Activated naive CD8-positive, alpha-beta T cell (primary cell): ENCODE results near the gene ERMP1.
"Not testable (repeated sequence)": the region's sequence is repeated elsewhere in the genome, so short reads cannot be mapped to it uniquely, and the experiment has no call there.

Experiments
- H3K27ac Mint-ChIP-seq: one replicate; pipeline ENCODE4 v1.8.0; 2021; ENCODE audit warnings: mixed read lengths
- H3K27me3 Mint-ChIP-seq: one replicate; pipeline ENCODE4 v1.8.0; 2021; ENCODE audit warnings: mixed read lengths
- H3K36me3 Mint-ChIP-seq: one replicate; pipeline ENCODE4 v1.8.0; 2021; ENCODE audit warnings: mixed read lengths
- H3K4me1 Mint-ChIP-seq: one replicate; pipeline ENCODE4 v1.8.0; 2021; ENCODE audit warnings: low read depth, mixed read lengths
- H3K4me3 Mint-ChIP-seq: one replicate; pipeline ENCODE4 v1.8.0; 2021; ENCODE audit warnings: mild to moderate bottlenecking, mixed read lengths
- H3K9me3 Mint-ChIP-seq: one replicate; pipeline ENCODE4 v1.8.0; 2021; ENCODE audit warnings: low read depth, mixed read lengths

The ERMP1 gene

GRCh38 chr9:5815461-5815860, 17.5 kb downstream of the ERMP1 start:
- Mint-ChIP-seq H3K4me1 (peaks cover 8% of the 10 kb centered on the region), H3K27me3 (no peaks in the 10 kb centered on the region), H3K27ac (no peak overlapping the region), H3K9me3 (no peaks in the 10 kb centered on the region), H3K36me3 (peaks cover 31% of the 10 kb centered on the region), H3K4me3 (no peak overlapping the region)

GRCh38 chr9:5813824-5814223, 19.1 kb downstream of the ERMP1 start:
- no peaks in the 10 kb centered on the region for H3K27me3 Mint-ChIP-seq
- H3K27ac Mint-ChIP-seq: no peak overlapping the region
- H3K4me3 Mint-ChIP-seq: no peak overlapping the region
- peaks cover 34% of the 10 kb centered on the region for H3K36me3 Mint-ChIP-seq
- H3K9me3 Mint-ChIP-seq: no peaks in the 10 kb centered on the region
- peaks cover 8% of the 10 kb centered on the region for H3K4me1 Mint-ChIP-seq

GRCh38 chr9:5811751-5812150, 21.2 kb downstream of the ERMP1 start:
- no peak overlapping the region for H3K27ac Mint-ChIP-seq
- H3K4me3 Mint-ChIP-seq: no peak overlapping the region
- no peaks in the 10 kb centered on the region for H3K27me3 Mint-ChIP-seq
- H3K36me3 Mint-ChIP-seq: peaks cover 29% of the 10 kb centered on the region
- peaks cover 9% of the 10 kb centered on the region for H3K4me1 Mint-ChIP-seq
- H3K9me3 Mint-ChIP-seq: no peaks in the 10 kb centered on the region

- H3K27ac Mint-ChIP-seq: no peak overlapping the region
- peaks cover 15% of the 10 kb centered on the region for H3K36me3 Mint-ChIP-seq
- H3K4me1 Mint-ChIP-seq: peaks cover 9% of the 10 kb centered on the region
- no peaks in the 10 kb centered on the region for H3K9me3 Mint-ChIP-seq
- no peaks in the 10 kb centered on the region for H3K27me3 Mint-ChIP-seq
- H3K4me3 Mint-ChIP-seq: no peak overlapping the region
Observed at GRCh38 chr9:5805478-5805877, 27.4 kb downstream of the ERMP1 start.

GRCh38 chr9:5801739-5802113, 31.2 kb downstream of the ERMP1 start:
- H3K9me3 Mint-ChIP-seq: no peaks in the 10 kb centered on the region
- peaks cover 19% of the 10 kb centered on the region for H3K4me1 Mint-ChIP-seq
- H3K27me3 Mint-ChIP-seq: no peaks in the 10 kb centered on the region
- H3K36me3 Mint-ChIP-seq: peaks cover 6% of the 10 kb centered on the region
- no peak overlapping the region for H3K4me3 Mint-ChIP-seq
- no peak overlapping the region for H3K27ac Mint-ChIP-seq

- Mint-ChIP-seq H3K9me3 (no peaks in the 10 kb centered on the region), H3K36me3 (peaks cover 7% of the 10 kb centered on the region), H3K27me3 (no peaks in the 10 kb centered on the region), H3K27ac (no peak overlapping the region), H3K4me1 (peaks cover 19% of the 10 kb centered on the region), H3K4me3 (no peak overlapping the region)
Observed at GRCh38 chr9:5800969-5801738, 31.8 kb downstream of the ERMP1 start.

GRCh38 chr9:5800378-5800777, 32.5 kb downstream of the ERMP1 start:
- H3K4me1 Mint-ChIP-seq: peaks cover 21% of the 10 kb centered on the region
- not testable (repeated sequence) for H3K4me3 Mint-ChIP-seq, H3K27ac Mint-ChIP-seq, H3K27me3 Mint-ChIP-seq, H3K9me3 Mint-ChIP-seq, H3K36me3 Mint-ChIP-seq

- Mint-ChIP-seq H3K36me3 (peaks cover 7% of the 10 kb centered on the region), H3K27ac (no peak overlapping the region)
Observed at GRCh38 chr9:5799314-5799713, 33.6 kb downstream of the ERMP1 start.

GRCh38 chr9:5798581-5798980, 34.3 kb downstream of the ERMP1 start:
- Mint-ChIP-seq H3K27me3 (no peaks in the 10 kb centered on the region), H3K4me3 (no peak overlapping the region), H3K9me3 (no peaks in the 10 kb centered on the region), H3K4me1 (peaks cover 37% of the 10 kb centered on the region), H3K27ac (peak overlapping the region; percentile 48), H3K36me3 (peaks cover 7% of the 10 kb centered on the region)

More at GRCh38 chr9:5799314-5799713, 33.6 kb downstream of the ERMP1 start:
- Mint-ChIP-seq H3K4me3 (peak overlapping the region; percentile 2), H3K9me3 (no peaks in the 10 kb centered on the region), H3K27me3 (no peaks in the 10 kb centered on the region), H3K4me1 (peaks cover 30% of the 10 kb centered on the region)

GRCh38 chr9:5796298-5796697, 36.6 kb downstream of the ERMP1 start:
- H3K9me3 Mint-ChIP-seq: no peaks in the 10 kb centered on the region
- H3K4me1 Mint-ChIP-seq: peaks cover 59% of the 10 kb centered on the region
- H3K4me3 Mint-ChIP-seq: no peak overlapping the region
- H3K36me3 Mint-ChIP-seq: peaks cover 15% of the 10 kb centered on the region
- no peaks in the 10 kb centered on the region for H3K27me3 Mint-ChIP-seq
- no peak overlapping the region for H3K27ac Mint-ChIP-seq

- H3K36me3 Mint-ChIP-seq: peaks cover 27% of the 10 kb centered on the region
- H3K27me3 Mint-ChIP-seq: no peaks in the 10 kb centered on the region
- H3K9me3 Mint-ChIP-seq: no peaks in the 10 kb centered on the region
- H3K4me1 Mint-ChIP-seq: peaks cover 57% of the 10 kb centered on the region
- peak overlapping the region; percentile 73 for H3K27ac Mint-ChIP-seq
- H3K4me3 Mint-ChIP-seq: peak overlapping the region; percentile 45
Observed at GRCh38 chr9:5793812-5794211, 39.1 kb downstream of the ERMP1 start.

- peaks cover 30% of the 10 kb centered on the region for H3K36me3 Mint-ChIP-seq
- no peaks in the 10 kb centered on the region for H3K27me3 Mint-ChIP-seq
- H3K9me3 Mint-ChIP-seq: no peaks in the 10 kb centered on the region
- H3K4me1 Mint-ChIP-seq: peaks cover 69% of the 10 kb centered on the region
- no peak overlapping the region for H3K4me3 Mint-ChIP-seq
- H3K27ac Mint-ChIP-seq: peak overlapping the region; percentile 36
Observed at GRCh38 chr9:5791870-5792269, 41.0 kb downstream of the ERMP1 start.

- no peaks in the 10 kb centered on the region for H3K9me3 Mint-ChIP-seq
- peaks cover 27% of the 10 kb centered on the region for H3K36me3 Mint-ChIP-seq
- H3K27me3 Mint-ChIP-seq: no peaks in the 10 kb centered on the region
- no peak overlapping the region for H3K4me3 Mint-ChIP-seq
- H3K4me1 Mint-ChIP-seq: peaks cover 66% of the 10 kb centered on the region
- no peak overlapping the region for H3K27ac Mint-ChIP-seq
Observed at GRCh38 chr9:5790923-5791322, 42.0 kb downstream of the ERMP1 start.

GRCh38 chr9:5789489-5789888, 43.4 kb downstream of the ERMP1 start:
- Mint-ChIP-seq H3K36me3 (peaks cover 35% of the 10 kb centered on the region), H3K4me1 (peaks cover 59% of the 10 kb centered on the region), H3K27me3 (no peaks in the 10 kb centered on the region), H3K4me3 (no peak overlapping the region), H3K9me3 (no peaks in the 10 kb centered on the region), H3K27ac (peak overlapping the region; percentile 13)

- peaks cover 48% of the 10 kb centered on the region for H3K4me1 Mint-ChIP-seq
- H3K27ac Mint-ChIP-seq: peak overlapping the region; percentile 90
- H3K4me3 Mint-ChIP-seq: peak overlapping the region; percentile 1
- H3K9me3 Mint-ChIP-seq: peaks cover 3% of the 10 kb centered on the region
- peaks cover 44% of the 10 kb centered on the region for H3K36me3 Mint-ChIP-seq
- H3K27me3 Mint-ChIP-seq: no peaks in the 10 kb centered on the region
Observed at GRCh38 chr9:5787759-5788302, 45.1 kb downstream of the ERMP1 start.

GRCh38 chr9:5787220-5787619, 45.7 kb downstream of the ERMP1 start:
- peaks cover 50% of the 10 kb centered on the region for H3K36me3 Mint-ChIP-seq
- no peak overlapping the region for H3K4me3 Mint-ChIP-seq
- no peaks in the 10 kb centered on the region for H3K27me3 Mint-ChIP-seq
- peaks cover 42% of the 10 kb centered on the region for H3K4me1 Mint-ChIP-seq
- peaks cover 4% of the 10 kb centered on the region for H3K9me3 Mint-ChIP-seq
- H3K27ac Mint-ChIP-seq: peak overlapping the region; percentile 90
